ENCODE results near the gene ZNF557.

Gene ZNF557

DNA sequence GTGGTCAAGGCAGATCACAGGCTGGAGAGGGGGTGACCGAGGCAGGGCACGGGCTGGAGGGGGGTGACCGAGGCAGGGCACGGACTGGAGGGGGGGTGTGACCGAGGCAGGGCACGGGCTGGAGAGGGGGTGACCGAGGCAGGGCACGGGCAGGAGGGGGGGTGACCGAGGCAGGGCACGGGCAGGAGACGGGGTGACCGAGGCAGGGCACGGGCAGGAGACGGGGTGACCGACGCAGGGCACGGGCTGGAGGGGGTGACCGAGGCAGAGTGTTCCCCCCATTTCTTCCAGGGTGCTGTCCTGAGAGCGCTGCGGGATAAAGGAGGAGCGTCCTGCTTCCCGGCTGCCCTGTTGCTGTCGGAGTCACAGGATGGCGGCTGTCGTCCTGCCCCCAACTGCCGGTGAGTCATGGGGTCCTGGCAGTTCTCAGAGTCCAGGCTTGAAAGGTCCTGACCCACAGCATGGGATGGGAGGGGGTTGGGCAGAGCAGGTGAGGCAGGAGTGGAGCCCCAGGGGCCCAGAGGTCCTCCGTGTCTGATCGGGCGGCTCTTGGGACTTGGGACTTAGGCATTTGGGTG is 5.3 kb downstream of the ZNF557 start:
- in situ Hi-C loops (cut with HindIII; ENCODE audit: low sequenced_read_pairs), result no loop called here

- in situ Hi-C loops (cut with HindIII; ENCODE audit: low sequenced_read_pairs), result no loop called here
Observed at GRCh38 chr19:7076151-7076550, 6.6 kb downstream of the ZNF557 start.

DNA sequence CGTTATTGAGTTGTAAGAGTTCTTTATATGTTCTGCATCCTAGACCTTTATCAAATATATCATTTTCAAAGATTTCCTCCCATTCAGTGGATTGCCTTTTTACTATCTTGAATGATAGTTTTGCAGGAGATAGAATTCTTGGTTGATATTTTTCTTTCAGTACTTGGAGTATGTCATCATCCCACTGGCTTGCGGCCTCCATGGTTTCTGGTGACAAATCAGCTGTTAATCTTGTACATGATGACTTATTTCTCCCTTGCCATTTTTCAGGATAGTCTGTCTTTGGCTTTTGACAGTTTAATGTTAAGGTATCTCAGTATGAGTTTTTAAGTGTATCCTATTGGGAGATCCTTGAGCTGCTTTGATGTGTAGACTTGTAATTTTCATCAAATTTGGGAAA is 8.5 kb downstream of the ZNF557 start:
- in situ Hi-C loops (cut with HindIII; ENCODE audit: low sequenced_read_pairs), result no loop called here

DNA sequence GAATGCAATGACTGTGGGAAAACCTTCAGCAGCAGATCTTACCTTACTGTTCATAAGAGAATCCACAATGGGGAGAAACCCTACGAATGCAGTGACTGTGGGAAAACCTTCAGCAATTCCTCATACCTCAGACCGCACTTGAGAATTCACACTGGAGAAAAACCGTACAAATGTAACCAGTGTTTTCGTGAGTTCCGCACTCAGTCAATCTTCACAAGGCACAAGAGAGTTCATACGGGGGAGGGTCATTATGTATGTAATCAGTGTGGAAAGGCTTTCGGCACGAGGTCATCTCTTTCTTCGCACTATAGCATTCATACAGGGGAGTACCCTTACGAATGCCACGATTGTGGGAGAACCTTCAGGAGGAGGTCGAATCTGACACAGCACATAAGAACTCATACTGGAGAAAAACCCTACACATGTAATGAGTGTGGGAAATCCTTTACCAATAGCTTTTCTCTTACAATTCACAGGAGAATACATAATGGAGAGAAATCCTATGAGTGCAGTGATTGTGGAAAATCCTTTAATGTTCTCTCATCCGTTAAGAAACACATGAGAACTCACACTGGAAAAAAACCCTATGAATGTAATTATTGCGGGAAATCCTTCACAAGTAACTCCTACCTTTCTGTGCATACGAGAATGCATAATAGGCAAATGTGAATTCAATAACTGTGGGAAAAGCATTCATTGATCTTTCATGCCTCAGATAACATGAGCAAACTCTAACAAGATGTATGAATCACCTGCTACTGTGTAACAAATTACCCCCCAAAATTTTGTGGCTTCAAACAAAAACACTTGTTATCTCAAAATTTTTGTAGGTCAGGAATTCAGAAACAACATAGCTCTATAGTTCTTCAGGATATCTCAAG is 13.8 kb downstream of the ZNF557 start:
- in situ Hi-C loops (cut with HindIII; ENCODE audit: low sequenced_read_pairs), result no loop called here

DNA sequence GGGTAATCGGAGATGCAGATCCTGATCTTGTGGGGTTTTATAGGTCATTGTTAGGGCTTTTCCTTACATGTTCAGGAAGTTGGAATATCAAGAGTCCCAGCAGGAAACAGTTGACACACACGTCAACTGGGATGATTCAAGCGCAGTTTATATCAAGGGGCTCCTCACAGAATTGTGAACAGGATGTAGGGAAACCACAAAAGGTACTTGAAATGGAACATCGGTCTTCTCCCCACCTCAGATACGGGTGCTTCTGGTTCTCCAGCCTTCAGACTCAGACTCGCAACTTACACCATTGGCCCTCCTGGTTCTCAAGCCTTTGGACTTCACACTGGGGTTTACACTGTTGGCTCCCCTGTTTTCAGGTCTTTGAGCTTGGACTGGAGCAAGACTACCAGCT is 19.5 kb downstream of the ZNF557 start:
- in situ Hi-C loops (cut with HindIII; ENCODE audit: low sequenced_read_pairs), result no loop called here

DNA sequence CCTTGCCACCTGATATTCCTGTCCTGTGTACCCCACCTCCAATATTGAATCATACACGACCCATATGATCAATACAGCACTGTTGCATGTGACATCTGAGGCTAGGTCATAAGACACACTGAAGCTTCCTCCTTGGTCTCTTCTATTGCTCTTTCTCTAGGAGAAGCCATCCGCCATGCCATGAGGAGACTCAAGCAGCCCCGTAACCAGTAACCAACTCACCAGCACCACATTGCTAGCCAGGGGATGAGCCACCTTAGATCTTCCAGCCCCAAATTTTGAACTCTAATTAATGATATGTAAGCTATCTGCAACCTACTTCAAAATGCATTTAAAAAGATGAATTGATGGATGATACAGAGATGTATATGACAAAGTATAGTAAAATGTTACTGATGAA is 28.6 kb downstream of the ZNF557 start:
- in situ Hi-C loops (cut with HindIII; ENCODE audit: low sequenced_read_pairs), result no loop called here

GRCh38 chr19:7098701-7099596 is 29.4 kb downstream of the ZNF557 start:
- in situ Hi-C loops (cut with HindIII; ENCODE audit: low sequenced_read_pairs), result no loop called here

- in situ Hi-C loops (cut with HindIII; ENCODE audit: low sequenced_read_pairs), result no loop called here
Observed at GRCh38 chr19:7099597-7099921, 30.1 kb downstream of the ZNF557 start.

DNA sequence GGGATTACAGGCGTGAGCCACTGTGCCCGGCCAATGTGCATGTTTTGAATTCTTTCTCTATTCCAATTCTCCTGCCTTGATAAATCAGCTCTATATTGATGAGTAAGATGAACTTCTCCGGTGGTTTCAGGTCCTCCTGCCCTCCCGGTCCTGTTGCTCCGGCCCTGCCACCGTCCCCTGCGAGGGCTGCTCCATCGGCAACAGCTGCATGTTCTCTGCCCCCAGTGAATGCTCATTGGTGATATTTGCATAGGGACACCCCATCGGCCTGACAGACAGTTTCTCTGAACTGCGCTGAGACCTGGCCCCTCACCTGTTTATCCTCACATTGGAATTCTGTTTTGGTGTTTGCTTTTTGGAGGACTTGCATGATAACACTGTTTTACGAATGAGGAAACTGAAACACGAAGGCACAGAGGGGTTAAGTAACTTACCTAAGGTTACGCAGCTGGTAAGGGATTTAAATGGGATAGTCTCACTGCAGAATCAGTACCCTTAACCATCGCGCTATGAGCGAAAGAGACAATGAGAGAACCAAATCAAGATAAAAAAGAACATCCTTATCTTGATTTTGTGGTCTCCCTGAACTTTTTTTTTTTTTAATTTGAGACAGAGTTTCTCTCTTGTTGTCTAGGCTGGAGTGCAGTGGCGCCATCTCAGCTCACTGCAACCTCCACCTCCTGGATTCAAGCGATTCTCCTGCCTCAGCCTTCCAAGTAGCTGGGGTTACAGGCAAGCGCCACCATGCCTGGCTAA is 32.2 kb downstream of the ZNF557 start:
- in situ Hi-C loops (cut with HindIII; ENCODE audit: low sequenced_read_pairs), result loop anchor here (5.0 kb wide), 1 partner anchor 46 kb away; no protein-coding TSS in a partner anchor

DNA sequence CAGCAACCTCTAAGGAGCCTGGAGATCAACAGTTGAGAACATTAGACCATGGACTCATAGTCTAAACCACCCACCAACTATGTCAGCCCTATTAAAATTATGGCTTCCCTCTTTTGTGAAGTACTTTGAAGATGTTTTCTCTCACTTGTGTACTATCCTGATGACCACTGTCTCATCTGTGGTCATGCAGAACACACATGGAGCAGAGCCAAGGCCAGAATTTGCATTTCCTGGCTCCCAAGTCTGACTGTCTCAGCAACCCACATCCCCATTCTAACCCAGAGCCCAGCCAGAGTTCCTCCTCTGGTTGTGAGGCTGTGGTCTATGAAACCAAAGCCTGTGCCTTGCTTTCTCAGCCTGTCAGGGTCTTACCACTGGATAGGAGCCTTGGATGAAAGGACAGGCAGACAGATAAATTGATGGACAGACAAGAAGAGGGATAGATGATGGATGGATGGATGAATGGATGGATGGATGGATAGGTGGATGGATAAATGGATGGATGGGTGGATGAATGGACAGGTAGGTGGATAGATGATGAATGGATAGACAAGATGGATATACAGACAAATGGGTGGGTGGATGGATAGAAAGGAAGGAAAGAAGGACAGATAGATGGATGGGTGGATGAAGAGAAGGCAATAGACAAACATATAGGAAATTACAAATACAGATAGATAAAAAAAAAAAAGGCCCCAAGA is 35.4 kb downstream of the ZNF557 start:
- in situ Hi-C loops (cut with HindIII; ENCODE audit: low sequenced_read_pairs), result loop anchor here (5.0 kb wide), 1 partner anchor 42 kb away; no protein-coding TSS in a partner anchor

DNA sequence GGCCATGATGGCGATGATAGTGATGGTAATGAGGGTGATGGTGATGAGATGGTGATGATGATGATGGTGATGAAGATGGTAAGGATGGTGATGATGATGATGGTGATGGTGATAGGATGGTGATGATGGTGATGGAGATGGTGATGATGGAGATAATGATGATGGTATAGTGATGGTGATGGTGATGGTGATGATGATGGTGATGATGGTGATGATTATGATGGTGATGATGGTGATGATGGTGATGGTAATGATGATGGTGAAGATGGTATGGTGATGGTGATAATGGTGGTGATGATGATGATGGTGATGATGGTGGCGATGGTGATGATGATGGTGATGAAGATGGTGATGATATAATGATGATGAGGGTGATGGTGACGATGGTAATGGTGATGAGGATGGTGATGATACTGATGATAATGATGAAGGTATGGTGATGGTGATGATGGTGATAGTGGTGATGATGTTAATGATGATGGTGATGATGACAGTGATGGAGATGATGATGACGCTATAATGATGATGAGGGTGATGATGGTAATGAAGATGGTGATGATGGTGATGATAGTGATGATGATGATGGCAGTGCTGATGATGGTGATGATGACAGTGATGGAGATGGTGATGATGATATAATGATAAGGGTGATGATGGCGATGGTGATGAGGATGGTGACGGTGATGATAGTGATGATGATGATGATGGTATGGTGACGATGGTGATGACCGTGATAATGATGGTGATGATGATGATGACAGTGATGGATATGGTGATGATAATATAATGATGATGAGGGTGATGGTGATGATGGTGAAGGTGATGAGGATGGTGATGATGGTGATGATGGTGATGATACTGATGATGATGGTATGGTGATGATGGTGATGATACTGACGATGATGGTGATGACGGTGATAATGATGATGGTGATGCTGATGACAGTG is 37.5 kb downstream of the ZNF557 start:
- in situ Hi-C loops (cut with HindIII; ENCODE audit: low sequenced_read_pairs), result no loop called here

DNA sequence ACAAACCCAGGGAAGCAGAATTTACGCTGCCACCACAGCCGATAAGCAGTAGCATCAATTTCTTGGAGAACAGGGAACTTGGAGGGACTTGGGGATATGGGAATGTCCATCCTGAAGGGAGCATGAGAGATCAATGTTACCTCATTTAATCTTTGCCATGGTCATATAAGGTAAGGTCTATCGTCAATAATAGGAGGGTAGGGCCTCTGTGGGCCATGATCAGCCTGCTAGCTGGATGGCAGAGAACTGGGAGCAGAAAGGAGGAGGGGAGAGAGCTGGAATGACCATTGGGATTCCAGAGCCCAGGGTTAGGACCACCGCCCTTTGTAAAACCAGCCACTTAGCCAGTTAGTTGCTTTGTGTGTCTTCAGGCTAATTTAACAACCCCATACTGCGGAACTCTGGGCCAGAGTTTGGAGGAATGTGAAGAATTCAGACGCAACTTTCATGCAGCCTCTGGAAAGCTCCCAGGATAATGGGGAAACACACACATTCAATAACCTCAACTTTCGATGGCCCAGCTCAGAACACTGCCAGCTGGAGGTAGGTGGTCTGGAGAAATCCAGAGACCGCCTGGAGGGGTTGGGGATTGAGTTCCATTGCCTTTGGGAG is 40.3 kb downstream of the ZNF557 start:
- in situ Hi-C loops (cut with HindIII; ENCODE audit: low sequenced_read_pairs), result no loop called here

DNA sequence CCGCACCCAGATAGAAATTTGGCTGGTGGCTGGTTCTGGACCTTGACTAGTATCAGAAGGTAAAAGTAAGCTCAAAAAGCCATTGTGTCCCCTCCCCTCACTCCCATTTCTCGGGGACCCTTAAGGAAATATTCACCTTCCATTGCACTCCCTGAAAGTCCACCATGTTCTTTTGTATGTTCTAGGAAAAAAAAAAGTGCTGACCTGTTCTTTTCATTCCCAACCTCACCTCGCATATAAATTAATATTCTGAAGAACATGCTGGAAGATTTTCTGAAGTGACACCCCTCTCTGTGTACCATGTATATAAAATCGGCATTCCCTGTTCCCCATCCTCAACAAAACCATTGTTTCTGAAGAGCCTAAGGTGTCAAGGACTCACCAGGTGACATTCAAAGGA is 43.2 kb downstream of the ZNF557 start:
- in situ Hi-C loops (cut with HindIII; ENCODE audit: low sequenced_read_pairs), result no loop called here

DNA sequence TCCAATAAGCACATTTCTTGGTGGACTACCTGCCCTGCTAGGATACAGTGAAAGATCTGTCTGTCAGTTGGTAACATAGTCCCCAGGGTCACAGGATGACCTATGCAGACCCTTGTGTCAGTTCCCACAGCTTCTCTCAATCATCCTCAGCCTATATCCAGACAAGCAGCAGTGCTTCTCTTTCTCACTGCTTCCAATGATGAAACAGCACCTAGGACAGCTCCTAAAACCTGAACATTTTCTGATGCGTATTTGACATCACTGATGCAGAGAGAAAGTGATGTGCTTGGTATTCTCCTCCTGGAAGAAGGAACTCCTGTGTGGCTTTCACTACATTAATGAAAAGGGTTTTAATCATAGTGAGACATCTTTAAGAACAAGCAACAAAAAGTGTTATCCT is 43.7 kb downstream of the ZNF557 start:
- in situ Hi-C loops (cut with HindIII; ENCODE audit: low sequenced_read_pairs), result no loop called here

GRCh38 chr19:7115721-7116120 is 46.2 kb downstream of the ZNF557 start:
- in situ Hi-C loops (cut with HindIII; ENCODE audit: low sequenced_read_pairs), result no loop called here

GRCh38 chr19:7117248-7117647 is 47.7 kb downstream of the ZNF557 start:
- in situ Hi-C loops (cut with HindIII; ENCODE audit: low sequenced_read_pairs), result no loop called here

- in situ Hi-C loops (cut with HindIII; ENCODE audit: low sequenced_read_pairs), result no loop called here
Observed at GRCh38 chr19:7119582-7119981, 50.1 kb downstream of the ZNF557 start.

DNA sequence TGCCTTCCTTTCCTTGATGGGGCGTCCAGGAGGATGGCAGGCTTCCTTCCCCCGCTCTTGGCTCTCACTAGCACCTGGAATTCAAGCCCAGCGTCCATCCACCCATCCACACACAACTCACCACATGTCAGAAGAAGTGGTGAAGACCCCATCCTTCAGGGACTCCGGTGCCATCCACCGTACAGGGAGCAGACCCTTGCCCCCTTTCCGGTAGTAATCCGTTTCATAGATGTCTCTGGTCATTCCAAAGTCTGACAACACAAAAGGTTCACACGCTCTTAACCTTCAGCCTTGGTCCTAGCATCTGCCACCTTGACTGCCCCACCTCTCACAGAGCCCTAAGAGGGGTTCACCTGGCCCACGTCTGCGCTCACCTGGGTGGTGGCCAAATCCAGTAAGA is 51.0 kb downstream of the ZNF557 start:
- in situ Hi-C loops (cut with HindIII; ENCODE audit: low sequenced_read_pairs), result no loop called here

DNA sequence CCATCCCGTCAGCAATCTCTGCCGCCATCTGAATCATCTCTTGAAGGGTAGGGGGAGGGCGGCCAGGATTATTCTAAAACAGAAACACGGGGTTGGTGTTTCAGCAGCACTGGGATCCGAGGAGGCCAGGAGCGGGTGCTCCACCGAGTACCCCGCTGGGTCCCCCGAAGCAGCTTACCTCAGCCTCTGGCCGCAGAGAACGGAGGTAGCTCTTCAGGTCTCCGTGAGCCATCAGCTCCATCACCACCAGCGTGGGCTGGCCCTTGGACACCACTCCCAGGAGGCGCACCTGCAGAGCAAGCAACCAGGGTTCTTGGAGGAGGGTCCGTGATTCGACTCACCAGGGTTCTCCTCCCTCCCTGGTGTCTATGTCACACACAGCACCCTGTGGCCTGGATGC is 53.2 kb downstream of the ZNF557 start:
- in situ Hi-C loops (cut with HindIII; ENCODE audit: low sequenced_read_pairs), result no loop called here
